K562 (cell line): Measurements from ENCODE around the gene KCNH8. TPM values are rescaled to one million over a fixed set of nuclear protein-coding genes. Genes with fewer than 3 reads are reported as not detected.

Source experiments
- ATAC-seq: fragments of 200-7000 bp; cut with Tn5 transposase; 3 replicates; pipeline ENCODE4 v1.9.1; 2020; ENCODE audit warnings: moderate library complexity
- BruUV-seq: library from RNA; stranded (reverse); fragments of 400-500 nt; replicated peaks from 2 replicates; lab custom pipeline; 2021; lab: Mats Ljungman, UMichigan
- CTCF ChIA-PET: fragments of 300-600 bp; formaldehyde crosslinking; extraction: SDS; loops from one replicate; lab custom pipeline; 2021; ENCODE audit warnings: low intra/inter-chr PET ratio; lab: Yijun Ruan, JAX
- POLR2A ChIA-PET: fragments of 300-600, 350-650 bp; sonication (Branson Sonifier 250); formaldehyde crosslinking; extraction: SDS; loops from one replicate; lab custom pipeline; 2021; ENCODE audit warnings: antibody characterized with exemption, inconsistent platforms; lab: Yijun Ruan, JAX
- DNase-seq, 4 experiments: peaks; one replicate each; pipeline versions ENCODE4 v3.0.0 to v3.0.0-alpha.2; 2011 to 2018; ENCODE audit warnings: low spot score in 3 of 4, mixed read lengths in 3 of 4; ENCODE audit errors: extremely low read depth in 1 of 4
- FAIRE-seq: peaks from 2 replicates; lab custom pipeline; 2011; peaks lifted over from hg19 to GRCh38; lab: Jason Lieb, UNC
- H2AFZ ChIP-seq: 2 replicates; pipeline ENCODE4 v1.6.0; 2011; ENCODE audit warnings: low read depth, low read length, control low read depth, inconsistent platforms
- H3K27ac ChIP-seq: fragments of 200-600 bp; 3 replicates; pipeline ENCODE4 v1.8.0; 2011; ENCODE audit warnings: low read depth, mild to moderate bottlenecking, control low read depth, inconsistent platforms, low read length, moderate library complexity, mixed read lengths; ENCODE audit errors: extremely low read depth
- H3K27me3 ChIP-seq, 2 experiments: fragments of 300-600 bp in 1 of 2; 2 replicates in 1 of 2; 3 replicates in 1 of 2; pipeline versions ENCODE4 v1.6.0 to v1.8.0; 2011; ENCODE audit warnings: inconsistent platforms in 2 of 2, low read length in 2 of 2, mild to moderate bottlenecking in 1 of 2, mixed read lengths in 1 of 2, moderate library complexity in 1 of 2; ENCODE audit not compliant: control insufficient read depth in 2 of 2, insufficient read depth in 2 of 2
- H3K36me3 ChIP-seq: fragments of 300-600 bp; 3 replicates; pipeline ENCODE4 v1.8.0; 2011; ENCODE audit warnings: mild to moderate bottlenecking, low read length, inconsistent platforms; ENCODE audit not compliant: control insufficient read depth, insufficient read depth
- H3K4me1 ChIP-seq, 2 experiments: fragments of 200-600 bp in 1 of 2; replicated peaks in 1 of 2; 2 replicates in 1 of 2; 3 replicates in 1 of 2; pipeline versions ENCODE4 v1.5.1 to v1.8.0; 2011; ENCODE audit warnings: inconsistent platforms in 2 of 2, low read length in 2 of 2, mild to moderate bottlenecking in 1 of 2, mixed read lengths in 1 of 2, moderate library complexity in 1 of 2; ENCODE audit not compliant: control insufficient read depth in 2 of 2, insufficient read depth in 2 of 2
- H3K4me2 ChIP-seq: 2 replicates; pipeline ENCODE4 v1.6.1; 2011; ENCODE audit warnings: low read length, control low read depth, inconsistent platforms, mixed read lengths; ENCODE audit not compliant: insufficient read depth
- H3K4me3 ChIP-seq: fragments of 200-600 bp; sonication (generic), shearing (Covaris generic); 2 replicates; pipeline ENCODE4 v1.5.1; 2016; ENCODE audit warnings: control low read depth, inconsistent platforms
- H3K79me2 ChIP-seq: fragments of 200-600 bp; 3 replicates; pipeline ENCODE4 v1.8.0; 2011; ENCODE audit warnings: low read length, inconsistent platforms; ENCODE audit not compliant: control insufficient read depth, insufficient read depth
- H3K9ac ChIP-seq, 2 experiments: 2 replicates each; pipeline versions ENCODE4 v1.6.0 to v1.6.1; 2011; ENCODE audit warnings: low read depth in 2 of 2, low read length in 2 of 2, control low read depth in 1 of 2, inconsistent platforms in 1 of 2, mild to moderate bottlenecking in 1 of 2, mixed read lengths in 1 of 2; ENCODE audit not compliant: insufficient read depth in 1 of 2
- H3K9me1 ChIP-seq: one replicate; pipeline ENCODE4 v1.6.0; 2011; ENCODE audit warnings: inconsistent platforms, mild to moderate bottlenecking, low read length, moderate library complexity; ENCODE audit not compliant: control insufficient read depth, insufficient read depth
- H3K9me3 ChIP-seq: replicated peaks from 2 replicates; pipeline ENCODE4 v1.5.1; 2011; ENCODE audit warnings: low read depth, low read length, inconsistent platforms; ENCODE audit not compliant: control insufficient read depth, insufficient read depth
- H4K20me1 ChIP-seq: replicated peaks from 2 replicates; pipeline ENCODE4 v1.6.1; 2011; ENCODE audit warnings: low read length, inconsistent platforms, mixed read lengths; ENCODE audit not compliant: control insufficient read depth, insufficient read depth
- EHMT2 ChIP-seq: fragments of 450-650 bp; IDR thresholded peaks from 2 replicates; pipeline ENCODE4 v1.6.1; 2018; ENCODE audit warnings: antibody characterized with exemption
- ETV1 ChIP-seq: fragments of 450-650 bp; conservative IDR thresholded peaks from 2 replicates; pipeline ENCODE4 v1.6.1; 2016; ENCODE audit warnings: missing genetic modification characterization, control low read depth, low read depth, missing compliant biosample characterization
- FOXM1 ChIP-seq, 2 experiments: fragments of 450-650 bp in 1 of 2; sonication (generic) in 1 of 2; formaldehyde crosslinking in 1 of 2; IDR thresholded peaks; 2 replicates each; pipeline versions ENCODE4 v1.6.1 to v1.9.0; 2017 to 2022; ENCODE audit warnings: low read depth in 2 of 2, mild to moderate bottlenecking in 2 of 2, missing genetic modification reagents in 1 of 2, moderate library complexity in 1 of 2
- HLTF ChIP-seq: fragments of 450-650 bp; IDR thresholded peaks from 2 replicates; pipeline ENCODE4 v1.6.1; 2016
- KDM1A ChIP-seq, 2 experiments: fragments of 450-650 bp; IDR thresholded peaks; 2 replicates each; pipeline ENCODE4 v1.6.1; 2016; ENCODE audit warnings: mild to moderate bottlenecking in 2 of 2
- NCOA4 ChIP-seq: fragments of 450-650 bp; IDR thresholded peaks from 2 replicates; pipeline ENCODE4 v1.6.1; 2018; ENCODE audit warnings: mild to moderate bottlenecking; ENCODE audit not compliant: partially characterized antibody
- POLR3A ChIP-seq: IDR thresholded peaks from 2 replicates; pipeline ENCODE4 v1.6.1; 2011; ENCODE audit warnings: borderline replicate concordance, mild to moderate bottlenecking, moderate library complexity; ENCODE audit not compliant: insufficient read length, insufficient read depth; ENCODE audit errors: extremely low read depth
- RERE ChIP-seq: sonication (generic); formaldehyde crosslinking; IDR thresholded peaks from 2 replicates; pipeline ENCODE4 v1.8.0; 2023; ENCODE audit warnings: missing genetic modification reagents, mild to moderate bottlenecking, borderline replicate concordance
- SREBF1 ChIP-seq: fragments of 150-350 bp; IDR thresholded peaks from 2 replicates; pipeline ENCODE4 v1.6.1; 2014; ENCODE audit warnings: antibody characterized with exemption, low read depth, low read length, borderline replicate concordance
- TGIF2 ChIP-seq: sonication (generic); formaldehyde crosslinking; IDR thresholded peaks from 2 replicates; pipeline ENCODE4 v1.8.1; 2022; ENCODE audit warnings: mild to moderate bottlenecking, missing genetic modification reagents, moderate library complexity
- ZNF431 ChIP-seq: sonication (generic); formaldehyde crosslinking; IDR thresholded peaks from 2 replicates; pipeline ENCODE4 v1.8.0; 2022; ENCODE audit warnings: mild to moderate bottlenecking, missing genetic modification reagents
- ZNF444 ChIP-seq: fragments of 250-450 bp; sonication (Bioruptor Pico); IDR thresholded peaks from 2 replicates; pipeline ENCODE4 v1.4.0; 2020; ENCODE audit warnings: mild to moderate bottlenecking, moderate library complexity
- WGBS: fragments of 100-300 bp; shearing (Covaris generic); methylation state at CpG from one replicate; pipeline ENCODE4 v1.1.6; 2016; ENCODE audit warnings: low coverage, mixed read lengths; ENCODE audit not compliant: insufficient coverage; ENCODE audit errors: missing lambda C conversion rate; 5-methylcytosine and 5-hydroxymethylcytosine counted together
- in situ Hi-C: fragments of 300-500 bp; cut with MboI; formaldehyde crosslinking; loops from 4 replicates; pipeline ENCODE4 v1.15.0; 2018; ENCODE audit warnings: inconsistent platforms, mixed read lengths
- intact Hi-C: fragments of 100-400 bp; cut with micrococcal nuclease; formaldehyde crosslinking; loops from 2 replicates; pipeline ENCODE4 v1.14.2; 2022
- polyA plus RNA-seq, 8 experiments: library from polyadenylated mRNA; depleted of rRNA in 4 of 8; stranded (reverse) in 5 of 8; unstranded in 3 of 8; fragments of >200 nt; fragmentation: Nextera tagmentation in 2 of 8; fragmentation: Illumina TruSeq in 1 of 8; extraction: Ambion mirVana in 2 of 8; extraction: Trizol in 1 of 8; gene quantifications; 2 replicates each; pipeline versions ENCODE4 v1.2.1 to v1.2.3, GENCODE V29; 2011 to 2014; ENCODE audit warnings: inconsistent platforms in 1 of 8, missing spikeins in 1 of 8
- total RNA-seq, 7 experiments: library from RNA; depleted of rRNA in 6 of 7; stranded (reverse); fragments of >200 nt in 6 of 7; fragmentation: Illumina TruSeq in 2 of 7; extraction: Trizol in 2 of 7; gene quantifications; 2 replicates each; pipeline versions ENCODE4 v1.2.1 to v1.2.3, GENCODE V29; 2011 to 2021; ENCODE audit warnings: low replicate concordance in 1 of 7

Gene KCNH8
- total and polyA plus RNA-seq, 9 of the 15 experiments (the other 6 are each of a cell fraction or from before 2014, with no cell fraction given): 0.02 to 0.08 (median 0.04) TPM; not detected in 6

GRCh38 chr3:19363071-19363470, 214.8 kb downstream of the KCNH8 start:
- 0% methylated on average over 1 of the region's 1 CpG for WGBS
- no peak overlapping the region for H3K27ac ChIP-seq
- in situ Hi-C loops: no loop called here
- no peak for DNase-seq
- POLR2A ChIA-PET: no interaction called here
- H3K36me3 ChIP-seq: no peaks in the 10 kb centered on the region
- no TSS peak for BruUV-seq
- no peak overlapping the region for H3K4me3 ChIP-seq
- no peaks in the 10 kb centered on the region; the same call in 1 of the 2 replicates for H3K9me3 ChIP-seq
- no peaks in the 10 kb centered on the region for H3K79me2 ChIP-seq
- intact Hi-C loops: no loop called here
- no peaks in the 10 kb centered on the region for H3K27me3 ChIP-seq
- no peaks in the 10 kb centered on the region for H3K9me1 ChIP-seq
- FAIRE-seq: no peak
- no peak overlapping the region for H3K9ac ChIP-seq
- no peaks in the 10 kb centered on the region for H4K20me1 ChIP-seq
- CTCF ChIA-PET: no interaction called here
- ATAC-seq: no peak
- TF ChIP-seq NCOA4 (no peak), KDM1A (IDR thresholded peaks at IDR 0.05) (no peak), ZNF444 (CRISPR knock-in tag) (no peak), ZNF431 (no peak)
- TF ChIP-seq, all 486 proteins: peak for 0
- H2AFZ ChIP-seq: no peak overlapping the region
- no peak overlapping the region for H3K4me2 ChIP-seq
- no peaks in the 10 kb centered on the region for H3K4me1 ChIP-seq

GRCh38 chr3:19364148-19364547, 215.8 kb downstream of the KCNH8 start:
- in situ Hi-C loops: no loop called here
- Histone ChIP-seq H3K9me1 (no peaks in the 10 kb centered on the region), H3K4me2 (no peak overlapping the region), H3K9ac (no peak overlapping the region), H3K27ac (no peak overlapping the region), H2AFZ (no peak overlapping the region), H3K79me2 (no peaks in the 10 kb centered on the region), H3K36me3 (no peaks in the 10 kb centered on the region), H4K20me1 (no peaks in the 10 kb centered on the region), H3K4me3 (no peak overlapping the region), H3K27me3 (no peaks in the 10 kb centered on the region), H3K4me1 (no peaks in the 10 kb centered on the region), H3K9me3 (no peaks in the 10 kb centered on the region; the same call in 1 of the 2 replicates)
- DNase-seq: no peak
- FAIRE-seq: no peak
- no TSS peak for BruUV-seq
- 4% methylated on average over 8 of the region's 8 CpGs for WGBS
- ATAC-seq: no peak
- ChIA-PET CTCF (no interaction called here), POLR2A (no interaction called here)
- intact Hi-C loops: no loop called here
- TF ChIP-seq POLR3A (no peak), RERE (CRISPR knock-in tag) (no peak), ETV1 (no peak), SREBF1 (no peak), HLTF (no peak), TGIF2 (CRISPR knock-in tag) (no peak), EHMT2 (no peak), FOXM1 (IDR thresholded peaks at IDR 0.05; ENCODE audit: low read depth) (no peak), FOXM1 (CRISPR knock-in tag; IDR thresholded peaks at IDR 0.05; ENCODE audit: low read depth) (no peak)
